Measurements from ENCODE around the gene PTGER1.

Gene PTGER1

GRCh38 chr19:14478113-14478545, 3.0 kb upstream of the PTGER1 start:
- no peak for TF ChIP-seq CTCF (IDR thresholded peaks at IDR 0.05; ENCODE audit: low read depth, low read length)
- H3K4me3 ChIP-seq (ENCODE audit: low read depth, low read length) = no peak overlapping the region

GRCh38 chr19:14477418-14478112, 2.4 kb upstream of the PTGER1 start:
- no peak overlapping the region for H3K4me3 ChIP-seq (ENCODE audit: low read depth, low read length)
- no peak for TF ChIP-seq CTCF (IDR thresholded peaks at IDR 0.05; ENCODE audit: low read depth, low read length)

- TF ChIP-seq CTCF (IDR thresholded peaks at IDR 0.05; ENCODE audit: low read depth, low read length) = no peak
Measured at GRCh38 chr19:14476673-14477401, 1.7 kb upstream of the PTGER1 start.

GRCh38 chr19:14476327-14476672, 1.1 kb upstream of the PTGER1 start:
- no peak for TF ChIP-seq CTCF (IDR thresholded peaks at IDR 0.05; ENCODE audit: low read depth, low read length)
- no peak overlapping the region for H3K4me3 ChIP-seq (ENCODE audit: low read depth, low read length)

More at GRCh38 chr19:14476673-14477401, 1.7 kb upstream of the PTGER1 start:
- H3K4me3 ChIP-seq (ENCODE audit: low read depth, low read length) = no peak overlapping the region

GRCh38 chr19:14474827-14475226, 327 bp downstream of the PTGER1 start:
- TF ChIP-seq CTCF (IDR thresholded peaks at IDR 0.05; ENCODE audit: low read depth, low read length) = no peak
- peak overlapping the region; percentile 41 for H3K4me3 ChIP-seq (ENCODE audit: low read depth, low read length)

GRCh38 chr19:14473978-14474578, 1.1 kb downstream of the PTGER1 start:
- no peak for TF ChIP-seq CTCF (IDR thresholded peaks at IDR 0.05; ENCODE audit: low read depth, low read length)
- no peak overlapping the region for H3K4me3 ChIP-seq (ENCODE audit: low read depth, low read length)

Data from WI38 (cell line).